Measurements from ENCODE around the gene ADAMTS9. TPM values are rescaled to one million over a fixed set of nuclear protein-coding genes. Genes with fewer than 3 reads are reported as not detected.

ADAMTS9 gene
- polyA plus RNA-seq, 2 of the 4 experiments (the other 2 are of a cell fraction) = 0.34 to 1.1 TPM

DNA sequence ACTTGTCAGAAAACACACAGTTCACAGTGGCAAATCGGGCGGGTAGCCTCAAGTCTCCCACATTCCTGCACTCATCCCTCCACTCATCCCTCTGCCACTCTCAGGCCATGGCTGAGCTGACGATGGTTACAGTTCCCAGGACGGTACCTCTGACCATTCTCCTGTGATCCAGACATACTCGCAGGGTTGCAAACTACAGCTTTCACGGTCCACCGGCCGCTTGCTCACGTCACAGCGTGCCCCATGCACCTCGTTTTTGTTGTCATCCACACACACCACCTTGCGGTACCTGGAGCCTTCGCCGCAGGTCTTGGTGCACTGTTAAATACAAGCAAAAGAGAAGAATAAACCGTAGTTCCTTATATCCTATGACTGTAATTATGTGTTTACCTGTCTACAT, 137.1 kb downstream of the ADAMTS9 start:
- FAIRE-seq = no peak
- POLR2A ChIA-PET = no interaction called here

DNA sequence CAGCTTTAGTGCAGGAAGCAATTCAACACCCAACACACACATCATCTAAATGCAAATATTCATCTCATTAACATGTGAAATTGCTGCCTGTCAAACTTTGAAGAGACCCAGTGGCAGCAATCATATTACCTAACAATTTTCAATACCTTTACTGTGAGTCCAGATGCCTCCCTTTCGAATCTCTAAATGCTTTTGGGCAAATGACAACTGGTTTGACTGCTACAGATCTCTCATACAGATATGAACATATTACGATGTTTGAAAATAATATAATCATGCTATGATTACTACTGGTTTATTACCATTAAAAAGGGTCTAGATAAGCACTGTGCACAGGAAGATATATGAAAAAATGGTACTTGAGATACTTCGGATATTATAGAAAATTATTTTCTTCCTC, 137.9 kb downstream of the ADAMTS9 start:
- CTCF ChIA-PET = interaction anchor here (1.2 kb wide), 1 partner anchor 16 kb away, joined by 3 read pairs; no protein-coding TSS in a partner anchor

More for the DNA sequence above, 137.1 kb downstream of the ADAMTS9 start:
- Histone ChIP-seq H3K4me3 (no peak overlapping the region), H3K27ac (no peak overlapping the region), H3K4me1 (no peaks in the 10 kb centered on the region), H3K9me3 (no peaks in the 10 kb centered on the region), H3K4me2 (no peak overlapping the region)
- ATAC-seq = no peak
- CTCF ChIA-PET = interaction anchor here (1.2 to 3.7 kb wide), 2 partner anchors 17 kb away, joined by 3 to 17 read pairs; no protein-coding TSS in a partner anchor
- 81% methylated on average over 15 of the region's 15 CpGs for WGBS (ENCODE audit: missing lambda C conversion rate)
- no peak for DNase-seq (ENCODE audit: low read depth in 1 of 2, low spot score in 1 of 2)
- TF ChIP-seq HOXA7 (CRISPR knock-in tag; IDR thresholded peaks at IDR 0.05) (no peak), JUNB (IDR thresholded peaks at IDR 0.05) (no peak), KDM1A (IDR thresholded peaks at IDR 0.05; ENCODE audit: low read depth) (no peak), CEBPB (IDR thresholded peaks at IDR 0.05) (no peak), FOSB (CRISPR knock-in tag; IDR thresholded peaks at IDR 0.05) (no peak), ESRRA (IDR thresholded peaks at IDR 0.05; ENCODE audit: borderline replicate concordance, low read length) (no peak)
- TF ChIP-seq, protein P1, sequence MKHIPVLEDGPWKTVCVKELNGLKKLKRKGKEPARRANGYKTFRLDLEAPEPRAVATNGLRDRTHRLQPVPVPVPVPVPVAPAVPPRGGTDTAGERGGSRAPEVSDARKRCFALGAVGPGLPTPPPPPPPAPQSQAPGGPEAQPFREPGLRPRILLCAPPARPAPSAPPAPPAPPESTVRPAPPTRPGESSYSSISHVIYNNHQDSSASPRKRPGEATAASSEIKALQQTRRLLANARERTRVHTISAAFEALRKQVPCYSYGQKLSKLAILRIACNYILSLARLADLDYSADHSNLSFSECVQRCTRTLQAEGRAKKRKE (CRISPR knock-in tag; IDR thresholded peaks at IDR 0.05; ENCODE audit: low read depth) = no peak
- TF ChIP-seq, protein P2, sequence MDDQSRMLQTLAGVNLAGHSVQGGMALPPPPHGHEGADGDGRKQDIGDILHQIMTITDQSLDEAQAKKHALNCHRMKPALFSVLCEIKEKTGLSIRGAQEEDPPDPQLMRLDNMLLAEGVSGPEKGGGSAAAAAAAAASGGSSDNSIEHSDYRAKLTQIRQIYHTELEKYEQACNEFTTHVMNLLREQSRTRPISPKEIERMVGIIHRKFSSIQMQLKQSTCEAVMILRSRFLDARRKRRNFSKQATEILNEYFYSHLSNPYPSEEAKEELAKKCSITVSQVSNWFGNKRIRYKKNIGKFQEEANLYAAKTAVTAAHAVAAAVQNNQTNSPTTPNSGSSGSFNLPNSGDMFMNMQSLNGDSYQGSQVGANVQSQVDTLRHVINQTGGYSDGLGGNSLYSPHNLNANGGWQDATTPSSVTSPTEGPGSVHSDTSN (IDR thresholded peaks at IDR 0.05) = no peak

DNA sequence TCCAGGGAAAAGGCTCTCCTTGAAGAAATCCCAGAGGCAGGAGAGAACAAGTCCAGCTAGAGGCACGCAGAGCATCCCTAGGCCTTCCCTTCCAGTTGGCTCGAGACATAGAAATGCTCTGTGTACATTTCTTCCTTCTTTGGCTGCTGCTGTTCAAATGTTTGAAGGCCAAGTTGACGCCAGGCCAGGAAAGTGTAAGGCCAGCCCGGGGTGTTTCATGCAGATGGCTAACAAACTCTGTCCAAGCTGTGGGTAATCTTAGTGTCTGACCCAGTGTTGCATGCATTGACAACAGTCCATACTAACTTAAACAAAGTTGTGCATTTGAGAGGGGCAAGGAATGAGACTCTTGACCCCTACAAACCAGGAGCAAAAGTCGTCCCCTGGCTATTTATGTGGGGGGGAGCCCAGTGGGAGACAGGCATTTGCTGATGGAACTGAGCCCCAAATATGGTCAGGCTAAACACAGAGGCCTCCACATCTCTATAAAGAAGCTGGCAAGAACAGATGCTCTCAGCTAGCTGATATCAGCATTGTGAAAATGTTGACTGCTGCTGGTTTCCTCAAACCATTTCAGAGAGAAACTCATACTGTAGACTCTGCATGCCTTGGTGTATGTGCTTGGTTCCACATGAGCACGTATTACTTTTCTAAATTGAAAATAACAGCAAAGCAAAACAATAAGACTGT, 139.5 kb downstream of the ADAMTS9 start:
- Histone ChIP-seq H3K4me3 (no peak overlapping the region), H3K4me1 (no peaks in the 10 kb centered on the region), H3K27ac (no peak overlapping the region), H3K9me3 (no peaks in the 10 kb centered on the region), H3K4me2 (no peak overlapping the region)
- FAIRE-seq = no peak
- ChIA-PET CTCF (no interaction called here), POLR2A (no interaction called here)
- no peak for ATAC-seq
- 15% methylated on average over 6 of the region's 6 CpGs for WGBS (ENCODE audit: missing lambda C conversion rate)
- DNase-seq (ENCODE audit: low read depth in 1 of 2, low spot score in 1 of 2) = no peak
- TF ChIP-seq HOXB5 (CRISPR knock-in tag; IDR thresholded peaks at IDR 0.05) (no peak), MYC (IDR thresholded peaks at IDR 0.05; ENCODE audit: borderline replicate concordance, low read length) (no peak), RCOR1 (IDR thresholded peaks at IDR 0.05; ENCODE audit: low read depth, low read length) (no peak), MAZ (IDR thresholded peaks at IDR 0.05; ENCODE audit: borderline replicate concordance, low read depth, low read length) (no peak), RFX5 (IDR thresholded peaks at IDR 0.05) (no peak), CHD4 (IDR thresholded peaks at IDR 0.05; ENCODE audit: borderline replicate concordance) (no peak), TP53 (CRISPR knock-in tag; IDR thresholded peaks at IDR 0.05) (no peak), EHMT2 (IDR thresholded peaks at IDR 0.05; ENCODE audit: low read depth) (no peak), CEBPB (IDR thresholded peaks at IDR 0.05) (no peak), RNF2 (IDR thresholded peaks at IDR 0.05; ENCODE audit: borderline replicate concordance, low read depth) (no peak)
- TF ChIP-seq, protein P3, sequence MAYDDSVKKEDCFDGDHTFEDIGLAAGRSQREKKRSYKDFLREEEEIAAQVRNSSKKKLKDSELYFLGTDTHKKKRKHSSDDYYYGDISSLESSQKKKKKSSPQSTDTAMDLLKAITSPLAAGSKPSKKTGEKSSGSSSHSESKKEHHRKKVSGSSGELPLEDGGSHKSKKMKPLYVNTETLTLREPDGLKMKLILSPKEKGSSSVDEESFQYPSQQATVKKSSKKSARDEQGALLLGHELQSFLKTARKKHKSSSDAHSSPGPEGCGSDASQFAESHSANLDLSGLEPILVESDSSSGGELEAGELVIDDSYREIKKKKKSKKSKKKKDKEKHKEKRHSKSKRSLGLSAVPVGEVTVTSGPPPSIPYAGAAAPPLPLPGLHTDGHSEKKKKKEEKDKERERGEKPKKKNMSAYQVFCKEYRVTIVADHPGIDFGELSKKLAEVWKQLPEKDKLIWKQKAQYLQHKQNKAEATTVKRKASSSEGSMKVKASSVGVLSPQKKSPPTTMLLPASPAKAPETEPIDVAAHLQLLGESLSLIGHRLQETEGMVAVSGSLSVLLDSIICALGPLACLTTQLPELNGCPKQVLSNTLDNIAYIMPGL (CRISPR knock-in tag; IDR thresholded peaks at IDR 0.05; ENCODE audit: borderline replicate concordance) = no peak

More for the DNA sequence above, 137.9 kb downstream of the ADAMTS9 start:
- H3K4me3 ChIP-seq = no peak overlapping the region
- ATAC-seq = no peak
- H3K27ac ChIP-seq = no peak overlapping the region
- TF ChIP-seq EHMT2 (IDR thresholded peaks at IDR 0.05; ENCODE audit: low read depth) = no peak
- no peak for TF ChIP-seq RARB (CRISPR knock-in tag; IDR thresholded peaks at IDR 0.05)
- TF ChIP-seq, protein P1 (CRISPR knock-in tag; IDR thresholded peaks at IDR 0.05; ENCODE audit: low read depth) = no peak
- no peak for TF ChIP-seq SREBF2 (IDR thresholded peaks at IDR 0.05)
- no peak for TF ChIP-seq ZC3H11A (IDR thresholded peaks at IDR 0.05)
- no peak for TF ChIP-seq EHF (CRISPR knock-in tag; IDR thresholded peaks at IDR 0.05)
- no peak for TF ChIP-seq NFE2L2 (conservative IDR thresholded peaks at IDR 0.05; ENCODE audit: low read length)
- TF ChIP-seq, protein P3 (CRISPR knock-in tag; IDR thresholded peaks at IDR 0.05; ENCODE audit: borderline replicate concordance) = no peak
- TF ChIP-seq HEYL (CRISPR knock-in tag; IDR thresholded peaks at IDR 0.05) = no peak
- no peak for TF ChIP-seq RFX5 (IDR thresholded peaks at IDR 0.05)
- no peak for TF ChIP-seq ZSCAN20 (CRISPR knock-in tag; IDR thresholded peaks at IDR 0.05)
- TF ChIP-seq HOXB13 (CRISPR knock-in tag; IDR thresholded peaks at IDR 0.05; ENCODE audit: low read depth) = no peak
- no peaks in the 10 kb centered on the region for H3K9me3 ChIP-seq
- no peak for FAIRE-seq
- 63% methylated on average over 3 of the region's 3 CpGs for WGBS (ENCODE audit: missing lambda C conversion rate)
- POLR2A ChIA-PET = no interaction called here
- H3K4me1 ChIP-seq = no peaks in the 10 kb centered on the region
- no peak for DNase-seq (ENCODE audit: low read depth in 1 of 2, low spot score in 1 of 2)
- H3K4me2 ChIP-seq = no peak overlapping the region
